ENCODE data around the gene ZNF630. TPM values are rescaled to one million over a fixed set of nuclear protein-coding genes. Genes with fewer than 3 reads are reported as not detected.
A peak's percentile ranks its signal among the peaks of the same experiment; 100 is the strongest.

Gene ZNF630
- total and polyA plus RNA-seq, 8 donors: 1.6 to 13.3 (median 2.4) TPM

DNA sequence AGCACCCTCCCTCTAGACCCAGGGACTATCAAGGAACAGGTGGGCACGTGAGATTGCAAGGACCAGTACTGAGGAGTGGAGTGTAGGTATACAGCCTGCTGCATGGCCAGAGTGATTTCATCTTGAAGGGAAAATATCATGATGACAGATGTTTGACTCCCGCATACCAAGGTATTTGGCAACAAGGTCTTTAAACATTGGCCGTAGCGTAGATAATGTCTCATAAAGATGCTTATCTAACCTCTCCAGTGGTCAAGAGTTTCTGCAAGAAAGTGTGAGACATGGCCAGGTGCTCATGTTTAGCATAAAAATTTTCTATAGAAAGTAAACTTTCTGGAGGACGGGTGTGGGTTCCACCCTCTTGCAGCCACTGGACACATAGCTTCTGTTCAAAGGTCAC is 18.7 kb upstream of the ZNF630 start:
- WGBS, 5 donors: 43 to 62% (median 56%) methylated on average over 5 of the region's 5 CpGs
- no peaks in the 10 kb centered on the region for H3K4me1 ChIP-seq
- TF ChIP-seq EP300 (IDR thresholded peaks at IDR 0.05) (no peak), POLR2A (IDR thresholded peaks at IDR 0.05) (no peak), POLR2AphosphoS5 (IDR thresholded peaks at IDR 0.05) (no peak)
- TF ChIP-seq, protein P1, sequence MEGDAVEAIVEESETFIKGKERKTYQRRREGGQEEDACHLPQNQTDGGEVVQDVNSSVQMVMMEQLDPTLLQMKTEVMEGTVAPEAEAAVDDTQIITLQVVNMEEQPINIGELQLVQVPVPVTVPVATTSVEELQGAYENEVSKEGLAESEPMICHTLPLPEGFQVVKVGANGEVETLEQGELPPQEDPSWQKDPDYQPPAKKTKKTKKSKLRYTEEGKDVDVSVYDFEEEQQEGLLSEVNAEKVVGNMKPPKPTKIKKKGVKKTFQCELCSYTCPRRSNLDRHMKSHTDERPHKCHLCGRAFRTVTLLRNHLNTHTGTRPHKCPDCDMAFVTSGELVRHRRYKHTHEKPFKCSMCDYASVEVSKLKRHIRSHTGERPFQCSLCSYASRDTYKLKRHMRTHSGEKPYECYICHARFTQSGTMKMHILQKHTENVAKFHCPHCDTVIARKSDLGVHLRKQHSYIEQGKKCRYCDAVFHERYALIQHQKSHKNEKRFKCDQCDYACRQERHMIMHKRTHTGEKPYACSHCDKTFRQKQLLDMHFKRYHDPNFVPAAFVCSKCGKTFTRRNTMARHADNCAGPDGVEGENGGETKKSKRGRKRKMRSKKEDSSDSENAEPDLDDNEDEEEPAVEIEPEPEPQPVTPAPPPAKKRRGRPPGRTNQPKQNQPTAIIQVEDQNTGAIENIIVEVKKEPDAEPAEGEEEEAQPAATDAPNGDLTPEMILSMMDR (IDR thresholded peaks at IDR 0.05): no peak
- DNase-seq: no peak
- H3K27ac ChIP-seq: no peak overlapping the region
- no peak overlapping the region for H3K4me3 ChIP-seq
- H3K27me3 ChIP-seq: no peaks in the 10 kb centered on the region
- H3K9me3 ChIP-seq: no peaks in the 10 kb centered on the region
- intact Hi-C loops (cut with DNase I; ENCODE audit: low total_unique reads): no loop called here
- no peaks in the 10 kb centered on the region for H3K36me3 ChIP-seq

DNA sequence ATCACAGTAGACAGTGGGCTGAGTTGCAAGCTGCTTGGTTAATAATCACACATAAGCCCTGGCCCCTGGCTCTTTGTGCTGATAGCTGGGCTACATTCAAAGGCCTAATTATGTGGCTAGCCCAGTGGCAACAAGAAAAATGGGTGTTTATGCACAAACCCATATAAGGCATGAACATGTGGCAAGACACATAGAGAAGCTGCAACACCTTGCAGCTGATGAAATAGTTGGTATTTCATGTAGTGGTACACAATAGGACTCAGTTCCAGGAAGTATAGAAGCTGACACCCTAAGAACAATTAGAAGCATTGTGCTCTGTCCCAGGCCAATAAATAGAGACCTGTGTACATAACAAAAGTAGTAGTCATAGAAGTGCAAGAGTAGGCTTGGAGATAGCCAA is 14.6 kb upstream of the ZNF630 start:
- intact Hi-C loops (cut with DNase I; ENCODE audit: low total_unique reads): no loop called here

DNA sequence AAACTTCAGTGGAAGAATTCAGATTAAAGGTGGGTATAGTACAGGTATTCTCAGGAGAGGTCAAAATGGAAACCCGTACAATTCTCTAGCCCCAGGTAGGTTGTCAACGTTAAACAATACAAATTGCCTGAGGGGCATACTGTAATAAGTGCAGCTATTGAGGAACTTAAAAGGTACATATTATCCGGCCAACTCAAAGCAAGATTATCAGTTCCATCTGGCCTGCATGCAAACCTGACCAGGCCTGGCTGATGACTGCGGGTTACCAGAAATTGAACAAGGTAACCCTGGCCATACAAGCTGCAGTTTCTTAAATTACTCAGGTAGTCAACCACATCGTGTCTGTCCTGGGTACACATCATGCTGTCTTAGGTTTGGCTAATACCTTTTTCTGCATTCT is 12.3 kb upstream of the ZNF630 start:
- intact Hi-C loops (cut with DNase I; ENCODE audit: low total_unique reads): no loop called here
- Histone ChIP-seq H3K4me1 (no peaks in the 10 kb centered on the region), H3K27me3 (no peaks in the 10 kb centered on the region), H3K36me3 (no peaks in the 10 kb centered on the region), H3K4me3 (no peak overlapping the region), H3K9me3 (no peaks in the 10 kb centered on the region), H3K27ac (no peak overlapping the region)
- TF ChIP-seq POLR2AphosphoS5 (IDR thresholded peaks at IDR 0.05) (no peak), EP300 (IDR thresholded peaks at IDR 0.05) (no peak), POLR2A (IDR thresholded peaks at IDR 0.05) (no peak)
- TF ChIP-seq, protein P1 (IDR thresholded peaks at IDR 0.05): no peak
- no peak for DNase-seq
- 43 to 75% (median 66%) methylated on average over 4 to 5 of the region's 5 CpGs for whole genome bisulfite sequencing, 5 donors

More for the DNA sequence above, 14.6 kb upstream of the ZNF630 start:
- no peaks in the 10 kb centered on the region for H3K27me3 ChIP-seq
- H3K27ac ChIP-seq: no peak overlapping the region
- H3K9me3 ChIP-seq: no peaks in the 10 kb centered on the region
- peak in 1 of 2 donors; percentile 31 for DNase-seq
- no peaks in the 10 kb centered on the region for H3K4me1 ChIP-seq
- TF ChIP-seq POLR2AphosphoS5 (IDR thresholded peaks at IDR 0.05) (no peak), POLR2A (IDR thresholded peaks at IDR 0.05) (no peak), EP300 (IDR thresholded peaks at IDR 0.05) (no peak)
- TF ChIP-seq, protein P1 (IDR thresholded peaks at IDR 0.05): no peak
- no peak overlapping the region for H3K4me3 ChIP-seq
- H3K36me3 ChIP-seq: no peaks in the 10 kb centered on the region

DNA sequence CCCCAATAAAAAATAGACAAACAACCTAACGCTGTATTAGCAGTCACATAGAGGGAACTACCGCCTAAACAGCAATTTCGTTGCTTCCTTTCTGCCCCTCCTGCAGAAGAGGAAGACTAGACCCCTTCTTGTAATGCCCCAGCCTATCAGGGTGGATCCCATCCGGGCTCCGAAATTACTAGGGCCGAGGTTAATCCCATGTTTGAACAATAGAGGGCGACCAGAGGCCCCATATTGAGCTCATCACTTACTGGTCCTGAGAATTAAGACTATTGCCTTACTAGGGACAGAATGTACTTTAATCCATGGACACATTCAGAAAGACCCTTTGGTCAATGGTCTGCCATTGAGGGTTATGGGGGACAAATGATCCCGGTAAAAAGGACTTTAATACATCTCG is 11.8 kb upstream of the ZNF630 start:
- intact Hi-C loops (cut with DNase I; ENCODE audit: low total_unique reads): no loop called here
- Histone ChIP-seq H3K9me3 (no peaks in the 10 kb centered on the region), H3K4me1 (no peaks in the 10 kb centered on the region), H3K27me3 (no peaks in the 10 kb centered on the region), H3K27ac (no peak overlapping the region), H3K4me3 (no peak overlapping the region), H3K36me3 (no peaks in the 10 kb centered on the region)
- 12 to 19% (median 15%) methylated on average over 9 of the region's 9 CpGs for WGBS, 5 donors
- peak; percentile 41 to 71 for DNase-seq
- TF ChIP-seq, protein P1 (IDR thresholded peaks at IDR 0.05): peak in 5 of 7 experiments; percentile 25 to 60 (median 30)
- no peak for TF ChIP-seq POLR2AphosphoS5 (IDR thresholded peaks at IDR 0.05)
